Stimulated activated CD4-positive, alpha-beta T cell treated with anti-CD3 and anti-CD28 coated beads, Interleukin-12 subunit alpha, Interleukin-12 subunit beta, amount 100 ng/mL, for 4 hours (primary cell): ENCODE measurements around the gene GRIN2A.
"Not testable (repeated sequence)": the region's sequence is repeated elsewhere in the genome, so short reads cannot be mapped to it uniquely, and the experiment has no call there.

ENCODE experiments used
- DNase-seq: peaks from one replicate; pipeline ENCODE4 v3.0.0-alpha.2; 2020

GRIN2A gene

GRCh38 chr16:9907752-9908151, 274.5 kb downstream of the GRIN2A start:
- DNase-seq = no peak

DNA sequence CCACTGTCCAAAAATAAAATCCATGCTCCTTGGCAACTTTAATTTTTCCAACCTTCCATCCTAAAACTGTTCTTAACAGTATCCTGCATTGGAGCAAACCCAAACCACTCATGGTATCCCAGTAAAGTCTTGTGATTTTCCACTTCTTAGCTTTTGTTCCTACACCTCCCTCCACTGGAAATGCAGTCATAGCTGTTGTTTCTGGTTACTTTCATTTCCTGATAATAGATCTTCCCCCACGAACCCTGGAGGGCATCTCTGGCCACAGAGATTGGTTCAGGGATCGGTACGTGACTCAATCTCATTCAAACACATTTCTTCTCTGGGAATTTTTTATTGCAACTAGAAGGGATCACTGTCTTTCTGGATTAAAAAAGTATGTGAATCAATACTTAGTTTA, 276.0 kb downstream of the GRIN2A start:
- no peak for DNase-seq

GRCh38 chr16:9904526-9904925, 277.7 kb downstream of the GRIN2A start:
- no peak for DNase-seq

GRCh38 chr16:9900576-9900975, 281.7 kb downstream of the GRIN2A start:
- DNase-seq = no peak

GRCh38 chr16:9898555-9898954, 283.7 kb downstream of the GRIN2A start:
- no peak for DNase-seq

DNA sequence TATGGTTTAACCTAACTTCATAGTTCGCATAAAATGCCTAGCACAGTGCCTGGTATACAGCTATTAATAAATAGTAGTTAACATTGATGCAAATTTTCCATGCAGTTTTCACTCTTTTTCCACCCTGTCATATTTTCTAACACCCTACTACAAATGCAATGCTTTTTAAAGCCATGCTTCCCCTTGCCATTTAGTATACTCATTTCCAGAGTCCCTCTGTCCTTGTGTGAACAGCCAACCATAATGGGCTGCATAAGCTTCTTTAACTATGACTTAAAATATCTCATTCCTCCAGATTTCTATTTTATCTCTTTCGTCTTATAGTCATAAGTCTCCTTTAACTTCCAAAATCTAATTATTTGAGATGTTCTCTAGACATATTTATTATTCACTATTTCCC, 284.1 kb downstream of the GRIN2A start:
- DNase-seq = no peak

GRCh38 chr16:9895817-9896216, 286.4 kb downstream of the GRIN2A start:
- DNase-seq = no peak

DNA sequence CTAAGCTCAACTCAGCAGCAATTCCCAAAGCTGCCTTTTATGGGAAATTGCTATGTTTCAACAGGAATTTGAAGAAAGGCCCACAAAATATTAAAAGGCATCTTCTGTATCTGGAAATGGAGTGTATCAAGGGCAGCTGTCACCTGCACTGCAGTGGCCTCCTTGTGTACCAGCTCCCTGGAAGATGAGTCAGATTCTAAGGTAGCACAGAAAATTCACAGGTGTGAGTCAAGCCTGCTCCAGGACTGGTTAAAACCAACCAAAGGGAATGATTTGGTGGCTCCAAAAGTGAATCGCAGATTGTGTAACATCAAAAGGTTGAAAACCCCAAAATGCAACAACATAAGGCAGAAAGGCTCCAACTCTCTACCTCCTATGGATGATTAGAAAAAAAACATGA, 296.4 kb downstream of the GRIN2A start:
- DNase-seq = no peak

GRCh38 chr16:9885467-9885866, 296.8 kb downstream of the GRIN2A start:
- no peak for DNase-seq

GRCh38 chr16:9875981-9876380, 306.2 kb downstream of the GRIN2A start:
- DNase-seq = not testable (repeated sequence)

DNA sequence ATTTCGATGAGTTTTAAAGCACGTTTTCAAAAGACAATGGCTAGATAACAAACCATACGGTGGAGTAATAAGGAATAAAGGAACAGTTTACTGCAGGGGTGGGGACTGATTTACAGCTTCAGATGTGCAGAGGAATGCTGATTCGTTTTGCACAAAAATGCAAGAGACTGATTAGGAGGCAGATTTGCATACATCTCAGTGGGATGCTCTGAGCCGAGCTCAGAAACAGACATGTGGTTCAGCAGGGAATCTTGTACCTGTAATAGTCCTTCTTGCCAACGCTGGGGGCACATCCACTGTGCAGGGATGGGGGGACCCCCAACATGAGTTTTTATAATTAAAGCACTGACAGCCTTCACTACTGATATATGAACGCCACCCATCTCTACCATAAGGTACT, 308.0 kb downstream of the GRIN2A start:
- DNase-seq = no peak

DNA sequence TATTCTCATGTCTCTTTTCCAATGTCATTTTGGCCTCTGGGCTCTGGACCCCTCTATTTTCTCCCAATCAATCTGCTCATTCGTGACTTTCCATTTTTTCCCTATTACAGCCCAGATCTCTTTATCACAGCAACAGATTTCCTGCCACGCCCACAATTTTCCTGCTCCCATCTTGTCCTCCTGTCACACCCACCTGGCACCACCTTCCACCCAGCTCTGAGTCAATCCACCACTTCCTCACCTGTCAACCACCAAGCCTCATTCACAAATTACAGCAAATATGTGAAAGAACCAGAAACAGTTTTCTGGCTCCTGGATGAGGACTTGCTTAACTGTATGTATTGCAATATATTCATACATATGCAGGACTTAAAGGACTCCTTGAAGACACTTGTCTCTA, 311.3 kb downstream of the GRIN2A start:
- DNase-seq = no peak

DNA sequence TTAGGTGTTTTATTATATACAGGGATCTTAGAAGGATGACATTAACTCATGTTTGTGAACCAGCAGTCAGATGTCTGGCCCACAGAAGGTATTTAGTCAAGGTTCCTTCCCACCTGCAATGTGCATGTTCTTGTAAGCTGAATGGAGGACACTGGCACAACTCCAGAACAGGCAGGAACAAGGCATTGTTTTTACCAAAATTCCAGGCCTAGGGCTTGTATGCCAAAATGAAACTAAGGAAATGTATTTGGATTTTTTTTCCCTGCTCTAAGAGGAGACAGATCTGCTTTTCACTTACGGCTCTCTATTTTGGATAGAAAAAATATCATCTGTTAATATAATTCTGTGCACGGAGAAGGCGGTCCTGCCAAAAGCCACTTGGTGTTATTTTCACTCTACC, 312.5 kb downstream of the GRIN2A start:
- DNase-seq = no peak

DNA sequence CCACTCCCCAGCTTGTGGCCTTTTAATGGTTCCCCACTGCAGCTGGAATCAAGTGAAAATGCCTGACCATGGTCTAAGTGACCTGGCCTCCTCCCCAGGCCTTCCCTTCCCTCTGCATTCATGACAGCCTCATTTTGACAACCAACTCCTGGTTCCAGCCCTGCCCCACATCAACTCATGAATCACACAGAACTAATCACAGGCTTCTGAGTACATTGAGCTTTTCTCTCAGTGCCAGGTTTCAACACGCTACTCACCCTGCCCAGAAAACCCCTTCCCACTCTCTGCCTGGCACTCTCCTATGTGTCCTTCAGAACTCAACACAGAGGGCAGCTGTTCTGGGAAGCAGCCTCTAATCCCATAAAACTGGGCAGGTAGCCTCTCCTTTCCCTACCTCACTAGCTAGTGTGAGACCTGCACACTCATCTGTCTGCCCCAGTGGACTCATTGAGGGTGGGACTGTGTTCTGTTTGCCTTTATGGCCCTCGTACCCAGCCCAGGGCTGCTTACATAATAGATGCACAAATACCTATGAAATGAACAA, 313.6 kb downstream of the GRIN2A start:
- DNase-seq = no peak

GRCh38 chr16:9867176-9867575, 315.1 kb downstream of the GRIN2A start:
- DNase-seq = no peak

DNA sequence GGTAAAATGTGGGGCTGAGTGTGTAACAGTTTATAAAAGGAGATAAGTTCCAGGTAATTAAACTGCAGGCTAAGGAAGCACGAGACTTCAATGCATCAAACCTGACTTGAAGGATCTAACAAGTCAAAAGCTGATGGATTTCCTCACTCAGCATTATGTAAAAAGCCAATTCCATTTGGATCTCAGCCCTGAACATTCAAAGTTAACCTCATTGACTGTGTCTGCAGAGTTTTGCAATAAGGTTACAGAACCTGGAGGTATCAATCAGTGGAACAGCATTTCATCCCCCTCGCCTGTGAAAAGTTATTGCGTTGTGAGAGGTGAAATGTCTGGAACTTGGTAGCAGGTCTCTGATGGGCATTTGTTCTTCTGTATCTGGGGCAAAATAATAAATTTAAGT, 317.8 kb downstream of the GRIN2A start:
- DNase-seq = no peak

GRCh38 chr16:9862327-9862726, 319.9 kb downstream of the GRIN2A start:
- no peak for DNase-seq

DNA sequence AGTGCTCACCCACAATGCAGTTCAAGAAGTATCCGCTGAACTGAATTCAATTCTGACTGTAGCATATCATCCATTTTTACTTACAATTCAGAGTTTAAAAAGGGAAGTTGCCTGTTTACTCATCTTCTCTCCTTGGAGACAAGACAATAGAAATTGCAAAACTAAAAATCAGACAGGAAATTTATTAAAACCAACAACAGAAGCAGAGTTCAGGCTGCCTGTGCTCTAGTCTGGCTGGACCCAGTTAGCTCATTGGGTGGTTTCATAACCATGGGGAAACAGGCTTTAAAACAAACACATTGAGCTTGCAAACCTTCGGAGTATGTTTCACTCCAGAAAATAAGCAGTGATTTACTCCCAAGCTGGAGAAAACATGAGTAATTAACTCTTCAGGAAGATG, 321.4 kb downstream of the GRIN2A start:
- DNase-seq = no peak

- DNase-seq = no peak
These were observed 322.4 kb downstream of the GRIN2A start for GRCh38 chr16:9859701-9860327.

- no peak for DNase-seq
These were observed 327.6 kb downstream of the GRIN2A start for GRCh38 chr16:9854675-9855074.

DNA sequence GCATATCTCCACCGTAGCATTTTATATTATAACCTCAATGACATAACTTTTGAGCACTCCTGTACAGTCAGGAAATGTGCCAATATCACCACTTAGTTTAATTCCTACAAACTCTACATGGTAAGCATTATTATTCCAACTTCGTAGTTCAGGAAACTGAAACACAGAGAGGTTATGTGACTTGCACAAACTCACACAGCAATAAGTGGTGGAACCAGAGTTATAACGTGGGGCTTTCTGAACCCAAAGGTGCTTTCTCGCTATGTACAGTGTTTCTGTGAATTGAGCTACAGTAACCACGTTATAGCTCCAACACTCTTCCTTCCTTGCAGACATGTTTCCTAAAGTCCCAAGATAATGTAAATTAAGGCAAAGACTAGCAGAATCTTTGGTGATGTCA, 330.2 kb downstream of the GRIN2A start:
- DNase-seq = no peak

DNA sequence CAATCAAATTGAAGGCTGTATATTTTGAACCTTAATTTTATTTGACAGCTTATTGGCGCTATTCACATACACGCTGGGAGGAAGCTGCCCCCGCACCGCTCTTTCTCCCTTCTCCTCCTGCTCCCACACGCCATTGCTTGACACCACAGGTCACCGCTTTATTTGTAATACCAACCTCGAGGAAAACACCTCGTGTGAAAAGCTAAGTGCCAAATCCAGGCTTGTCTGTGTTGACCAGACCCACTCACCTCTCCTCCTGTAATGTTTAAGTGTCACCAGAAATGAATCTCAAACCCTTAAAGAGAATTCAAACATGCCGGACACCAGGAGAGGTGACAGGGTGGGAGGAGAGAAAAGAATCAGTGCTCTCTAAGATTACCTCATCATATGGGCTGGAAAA, 331.4 kb downstream of the GRIN2A start:
- DNase-seq = no peak

- DNase-seq = no peak
These were observed 332.5 kb downstream of the GRIN2A start for GRCh38 chr16:9849697-9850245.

DNA sequence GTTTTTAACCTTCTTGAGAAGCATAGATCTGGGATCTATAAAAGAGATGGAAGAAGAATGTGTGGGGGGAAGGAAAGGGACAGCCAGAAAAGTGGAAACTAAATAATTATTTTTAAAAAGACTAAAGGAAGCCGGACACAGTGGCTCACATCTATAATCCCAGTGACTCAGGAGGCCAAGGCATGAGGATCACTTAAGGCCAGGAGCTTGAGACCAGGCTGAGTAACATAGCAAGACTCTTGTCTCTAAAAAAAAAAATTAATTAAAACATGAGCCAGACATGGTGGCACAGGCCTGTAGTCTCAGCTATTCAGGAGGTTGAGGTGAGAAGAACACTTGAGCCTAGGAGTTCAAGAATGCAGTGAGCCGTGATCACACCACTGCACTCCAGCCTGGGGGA, 335.1 kb downstream of the GRIN2A start:
- no peak for DNase-seq
